CD4-positive, alpha-beta T cell treated with Interleukin-6 at 100 ng/mL for 8 hours (primary cell): ENCODE results near the gene TBX2.
"Not testable (repeated sequence)": the region's sequence is repeated elsewhere in the genome, so short reads cannot be mapped to it uniquely, and the experiment has no call there.

ENCODE experiments used
- DNase-seq: peaks from one replicate; pipeline ENCODE4 v3.0.0-alpha.2; 2020; ENCODE audit warnings: mixed read lengths, low spot score

TBX2 gene

DNA sequence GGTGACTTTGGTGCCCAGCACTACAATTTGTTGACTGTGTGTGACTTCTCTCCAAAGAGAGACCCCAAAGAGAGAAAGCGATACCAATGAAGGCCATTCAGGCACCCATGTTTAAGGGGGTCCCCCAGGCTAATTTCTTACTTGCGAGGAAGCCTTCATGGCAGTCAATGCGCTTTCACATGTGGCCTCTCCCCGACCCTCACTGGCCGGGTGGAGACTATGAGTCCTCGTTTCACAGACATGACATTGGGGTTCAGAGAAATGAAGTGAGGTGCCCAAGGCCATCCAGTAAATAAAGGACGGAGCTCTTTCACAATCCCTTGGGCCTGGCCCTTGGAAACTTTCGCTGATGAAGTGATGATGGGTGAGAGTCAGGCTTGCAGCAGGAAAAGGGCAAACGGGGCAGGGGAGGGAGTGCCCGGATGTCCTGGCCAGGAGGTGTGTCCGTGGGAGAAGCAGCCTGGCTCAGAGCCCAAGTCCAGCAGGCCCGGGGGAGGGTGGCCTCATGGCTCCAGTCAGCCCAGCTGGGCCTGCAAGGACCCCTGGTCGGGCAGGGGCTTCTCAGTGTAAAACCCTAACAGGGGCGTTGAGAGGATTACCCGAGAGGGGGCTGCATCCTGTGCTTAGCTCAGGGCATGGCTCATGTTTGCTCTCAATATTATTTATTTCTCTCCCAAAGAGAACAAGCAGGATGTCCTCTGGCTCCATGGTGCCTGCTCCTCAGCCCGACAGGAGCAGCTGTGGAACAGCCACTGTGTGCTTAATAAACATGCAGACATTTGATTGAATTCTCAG, 14.7 kb downstream of the TBX2 start:
- DNase-seq = no peak

DNA sequence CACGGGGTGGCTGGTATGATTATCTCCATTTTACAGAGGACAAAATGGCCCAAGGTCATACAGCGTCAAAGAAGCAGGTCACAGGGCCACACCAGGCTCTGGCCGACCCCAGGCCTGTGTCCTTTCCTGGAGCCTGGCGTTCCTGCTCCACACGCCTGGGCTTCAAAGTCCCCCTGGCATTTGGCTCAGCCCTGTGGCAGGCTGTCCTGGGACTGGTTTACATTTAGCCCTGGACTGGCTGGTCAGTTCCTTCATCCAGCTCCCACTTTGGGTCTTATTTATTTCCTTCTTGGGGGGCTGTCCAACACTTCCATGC, 15.3 kb downstream of the TBX2 start:
- DNase-seq = no peak

DNA sequence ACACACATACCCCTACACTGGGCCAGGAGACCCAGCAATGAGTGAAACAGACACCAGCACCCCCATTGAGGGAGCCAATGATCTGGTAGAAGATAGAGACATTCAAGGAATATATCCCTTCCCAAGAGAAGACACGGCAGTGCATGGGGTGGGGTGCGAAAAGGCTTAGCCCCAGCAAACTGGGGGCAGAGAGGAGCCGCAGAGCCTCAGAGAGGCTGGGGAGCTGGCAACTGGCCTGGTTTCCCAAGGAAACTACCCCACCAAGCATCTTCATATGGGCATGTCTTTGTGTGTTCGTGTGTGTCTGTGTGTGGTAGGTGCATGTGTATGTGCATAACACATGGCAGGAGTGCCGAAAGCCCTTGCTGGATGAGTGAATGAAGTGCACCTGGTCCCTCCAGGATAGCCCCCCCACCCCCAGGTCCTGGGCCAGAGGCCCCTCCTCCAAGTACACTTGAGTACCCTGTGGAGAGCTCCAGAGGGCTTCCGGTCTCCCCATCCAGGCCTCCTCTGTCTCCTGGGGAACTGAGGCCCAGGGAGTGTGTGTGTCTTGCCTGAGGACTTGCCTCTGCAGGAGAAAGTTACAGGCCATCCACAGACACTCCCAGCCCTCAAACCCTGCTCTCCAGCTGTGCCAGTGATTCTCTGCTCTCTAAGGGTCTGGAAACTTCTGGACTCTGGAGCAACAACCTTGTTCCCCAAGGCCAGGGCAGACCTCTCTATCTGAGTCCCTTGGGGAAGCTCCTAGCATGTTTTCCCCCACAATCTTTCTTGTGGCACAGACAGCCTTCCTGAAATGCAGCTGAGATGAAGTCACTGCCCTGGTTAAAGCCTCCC, 15.9 kb downstream of the TBX2 start:
- no peak for DNase-seq

DNA sequence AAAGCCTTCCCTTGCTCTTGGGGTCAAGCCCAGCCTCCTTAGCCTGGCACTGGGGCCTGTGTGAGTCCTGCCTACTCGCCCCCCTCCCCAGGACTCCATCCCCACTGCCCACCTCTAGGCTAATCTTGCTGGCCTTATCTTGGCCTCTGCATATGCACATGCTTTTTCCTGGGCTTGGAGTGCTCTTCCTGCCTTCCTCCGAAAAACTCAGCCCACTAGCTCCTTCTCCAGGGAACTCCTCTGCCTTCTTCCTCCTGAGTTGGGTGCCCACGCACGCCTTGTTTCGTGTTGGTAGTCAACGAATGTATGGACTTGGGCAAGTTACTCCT, 16.5 kb downstream of the TBX2 start:
- DNase-seq = no peak

DNA sequence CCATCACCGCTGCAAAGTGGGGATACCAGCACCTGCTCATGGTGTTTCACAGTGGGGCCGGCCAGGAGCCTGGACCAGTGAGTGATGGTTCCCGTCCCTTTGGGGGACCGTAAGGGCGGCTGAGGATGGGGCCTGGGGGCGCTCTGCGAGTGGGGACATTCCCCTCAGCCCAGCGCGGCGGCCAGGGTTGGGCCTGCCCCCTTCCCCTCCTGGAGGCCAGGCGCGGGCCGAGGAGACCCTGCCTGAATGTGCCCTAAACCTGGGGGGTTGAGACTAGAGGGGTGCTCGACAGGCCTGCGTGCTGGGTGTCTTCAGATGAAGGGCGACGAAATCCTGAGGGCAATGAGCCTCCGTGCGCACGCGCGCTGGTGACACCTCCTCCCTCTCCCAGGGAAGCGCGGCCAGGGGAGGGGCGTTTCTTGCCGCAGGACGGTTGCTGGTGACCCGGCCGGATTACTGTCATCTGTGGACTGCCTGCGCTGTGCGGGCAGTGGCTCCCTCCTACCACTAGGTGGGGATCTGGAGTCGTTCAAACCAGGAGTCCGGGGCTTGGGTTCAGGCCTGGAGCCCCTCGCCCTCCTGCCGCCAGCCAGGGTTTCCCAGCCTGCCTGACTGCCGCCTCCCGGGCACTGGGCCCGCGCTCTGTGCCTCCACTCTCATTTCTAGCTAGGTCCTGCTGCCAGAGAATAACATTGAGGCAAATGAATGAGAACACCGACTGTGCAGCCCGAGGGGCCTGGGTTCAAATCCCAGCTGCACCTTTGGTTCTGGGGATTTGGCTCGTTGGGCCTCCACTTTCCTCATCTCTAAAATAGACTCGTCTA, 17.1 kb downstream of the TBX2 start:
- DNase-seq = peak; percentile 37

DNA sequence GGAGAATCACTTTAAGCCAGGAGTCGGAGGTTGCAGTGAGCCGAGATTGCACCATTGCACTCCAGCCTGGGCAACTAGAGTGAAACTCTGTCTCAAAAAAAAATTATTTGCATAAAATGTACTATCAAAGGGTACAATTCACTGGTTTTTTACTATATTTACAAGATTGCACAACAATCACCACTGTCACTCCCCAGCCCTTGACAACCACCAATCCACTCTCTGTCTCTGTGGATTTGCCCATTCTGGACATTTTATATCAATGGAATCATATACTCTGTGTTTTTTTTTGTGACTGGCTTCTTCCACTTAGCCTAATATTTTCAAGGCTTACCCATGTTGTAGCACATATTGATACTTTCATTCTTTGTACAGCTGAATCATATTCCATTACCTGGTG, 18.8 kb downstream of the TBX2 start:
- DNase-seq = no peak

DNA sequence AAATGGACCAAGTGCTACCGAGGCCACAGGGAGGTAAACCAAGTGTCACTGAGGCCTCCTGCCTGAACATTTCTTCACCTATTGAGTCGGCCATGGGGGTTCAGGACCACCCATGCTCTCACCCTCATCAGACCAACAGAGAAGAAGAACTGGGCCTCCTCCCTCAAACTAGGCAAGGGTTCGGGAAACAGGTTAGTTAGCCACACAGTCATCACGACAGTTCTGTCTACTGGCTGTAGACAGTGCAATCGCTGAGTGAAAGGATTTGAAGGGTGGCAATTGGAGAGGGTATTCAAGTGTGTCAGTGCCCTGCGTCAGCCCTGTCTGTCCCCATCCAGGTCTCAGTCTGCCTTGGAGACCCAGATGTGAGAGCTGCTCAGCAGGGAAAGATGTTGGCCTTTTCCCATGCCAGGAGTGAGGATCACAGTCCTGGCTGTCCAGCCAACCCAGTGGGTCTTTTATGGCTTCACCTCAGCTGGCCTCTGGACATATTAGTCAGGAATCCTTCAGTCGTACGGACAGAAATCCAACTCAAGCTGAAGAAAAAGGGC, 19.9 kb downstream of the TBX2 start:
- DNase-seq = no peak

DNA sequence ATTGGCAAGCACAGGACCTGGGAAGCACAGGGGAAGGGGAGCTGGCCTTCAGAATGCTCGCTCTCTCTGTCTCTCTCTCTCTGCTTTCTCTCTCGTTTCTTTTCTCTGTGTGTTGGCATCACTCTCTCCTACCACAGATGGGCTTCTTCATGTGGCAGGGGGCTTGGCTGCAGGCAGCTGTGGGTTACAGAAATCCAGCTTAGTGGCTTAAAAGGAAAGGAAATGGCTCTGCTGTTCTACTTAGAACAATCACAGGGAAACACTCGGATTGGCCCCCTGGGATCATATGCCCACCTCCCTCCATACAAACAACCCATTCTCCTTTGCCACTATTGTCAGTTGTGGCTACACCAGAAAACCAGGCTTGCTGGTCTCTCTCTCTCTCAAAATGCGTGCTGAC, 20.4 kb downstream of the TBX2 start:
- DNase-seq = no peak

DNA sequence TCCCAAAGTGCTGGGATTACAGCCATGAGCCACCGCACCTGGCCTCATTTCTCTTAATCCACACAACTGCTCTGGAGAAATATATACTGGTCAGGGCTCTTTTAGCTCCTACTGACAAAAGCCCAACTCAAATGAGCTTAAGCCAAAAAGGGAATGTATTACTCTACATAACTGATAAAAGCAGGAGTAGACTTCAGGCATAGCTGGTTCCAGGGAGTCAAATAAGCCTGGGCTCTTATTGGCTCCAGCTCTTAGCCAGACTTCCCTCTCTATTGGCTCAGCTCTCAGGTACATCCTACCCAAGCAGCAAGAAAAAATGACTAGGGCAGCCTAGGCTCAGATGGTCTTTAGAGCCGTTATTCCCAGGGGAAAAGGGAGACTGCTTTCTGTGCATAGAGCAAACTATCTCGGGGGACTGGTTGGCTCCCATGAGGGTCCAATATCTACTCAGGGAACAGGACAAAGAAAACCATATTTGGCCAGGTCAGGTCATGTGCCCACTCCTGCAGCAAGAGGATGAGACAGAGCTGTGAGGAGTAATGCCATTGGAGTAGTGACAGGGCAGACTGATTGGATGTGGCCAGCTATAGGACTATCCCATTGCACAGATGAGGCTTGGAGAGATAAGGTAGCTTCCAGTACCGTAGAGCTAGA, 21.2 kb downstream of the TBX2 start:
- no peak for DNase-seq

DNA sequence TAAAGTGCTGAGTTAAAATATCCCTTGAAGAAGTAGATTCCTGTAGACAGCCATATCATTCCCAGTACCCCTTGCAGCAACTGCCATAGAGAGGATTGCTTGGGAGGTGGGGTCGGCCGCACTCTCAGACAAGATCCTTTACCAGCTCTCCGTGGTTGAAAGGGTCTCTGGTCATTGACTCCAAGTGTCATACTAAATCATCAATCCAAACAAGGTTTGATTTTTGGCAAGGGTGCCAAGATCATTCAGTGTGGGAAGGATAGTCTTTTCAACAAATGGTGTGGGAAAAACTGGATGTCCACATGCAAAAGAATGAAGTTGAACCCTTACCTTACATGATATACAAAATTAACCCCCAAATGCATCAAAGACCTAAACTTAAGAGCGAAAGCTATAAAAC, 21.8 kb downstream of the TBX2 start:
- DNase-seq = no peak

DNA sequence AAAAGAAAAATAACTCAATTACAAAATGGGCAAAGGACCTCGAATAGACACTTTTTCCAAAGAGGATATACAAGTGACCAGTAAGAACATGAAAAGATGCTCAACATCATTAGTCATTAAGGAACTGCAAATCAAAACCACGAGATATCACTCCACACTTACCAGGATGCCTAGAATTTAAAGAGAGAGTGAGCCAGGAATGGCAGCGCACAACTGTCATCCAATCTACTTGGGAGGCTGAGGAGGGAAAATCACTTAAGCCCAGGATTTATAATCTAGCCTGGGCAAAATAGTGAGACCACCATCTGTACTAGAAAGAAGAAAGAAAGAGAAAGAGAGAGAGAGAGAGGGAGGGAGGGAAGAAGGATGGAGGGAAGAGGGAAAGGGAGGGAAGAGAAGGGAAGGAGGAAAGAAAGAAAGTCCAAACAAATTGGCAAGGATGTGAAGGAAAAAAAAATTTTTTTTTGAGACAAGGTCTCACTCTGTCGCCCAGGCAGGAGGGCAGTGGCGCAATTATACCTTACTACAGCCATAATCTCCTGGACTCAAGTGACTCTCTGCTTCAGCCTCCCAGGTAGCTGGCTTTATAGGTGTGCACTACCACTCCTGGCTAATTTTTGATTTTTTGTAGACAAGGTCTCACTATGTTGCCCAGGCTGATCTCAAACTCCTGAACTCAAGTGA, 22.6 kb downstream of the TBX2 start:
- no peak for DNase-seq

DNA sequence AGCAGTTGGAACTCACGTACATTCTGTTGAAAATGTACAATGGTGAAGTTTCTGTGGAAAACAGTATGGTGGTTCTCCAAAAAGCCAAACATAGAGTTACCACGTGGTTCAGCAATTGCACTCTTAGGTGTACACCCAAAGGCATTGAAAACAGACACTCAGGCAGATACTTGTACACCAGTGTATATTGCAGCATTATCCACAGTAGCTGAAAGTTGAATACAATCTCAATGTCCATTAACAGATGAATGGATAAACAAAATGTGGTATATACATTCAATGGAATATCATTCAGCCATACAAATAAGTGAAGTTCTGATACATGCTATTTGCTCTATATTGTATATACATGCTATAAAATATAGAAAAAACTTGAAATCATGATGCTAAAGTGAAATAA, 23.2 kb downstream of the TBX2 start:
- no peak for DNase-seq

DNA sequence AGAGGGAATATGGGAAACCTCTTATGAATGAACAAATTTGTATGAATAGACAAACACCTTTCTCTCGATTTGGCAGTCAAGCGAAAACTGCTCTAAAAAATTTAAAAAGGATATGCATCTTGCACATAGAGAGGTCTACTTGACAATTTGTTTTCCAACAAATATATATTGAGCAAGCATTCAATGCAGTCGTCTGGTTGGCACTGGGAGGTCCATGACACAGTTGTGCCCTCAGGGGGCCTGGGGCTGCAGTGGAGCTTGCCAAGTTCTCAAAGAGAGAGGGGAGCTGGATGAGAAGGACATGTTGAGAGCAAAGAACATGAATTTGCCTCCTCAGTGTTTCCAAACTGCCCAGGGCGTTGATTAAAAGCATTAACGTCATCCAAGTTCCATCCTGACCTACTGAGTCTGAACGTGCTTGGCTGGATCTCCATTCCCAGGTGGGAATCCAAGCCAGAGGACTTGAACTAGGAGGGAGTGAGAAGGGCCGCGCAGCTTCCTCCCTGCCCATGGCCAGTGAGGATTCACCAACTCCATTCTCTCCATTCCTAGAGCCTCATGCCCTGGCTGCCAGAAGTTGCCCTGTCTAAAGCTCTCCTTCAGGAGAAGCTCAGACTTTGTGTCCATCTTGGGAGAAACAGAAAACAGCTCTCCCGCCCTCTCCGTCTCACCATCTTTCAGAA, 24.5 kb downstream of the TBX2 start:
- DNase-seq = no peak

DNA sequence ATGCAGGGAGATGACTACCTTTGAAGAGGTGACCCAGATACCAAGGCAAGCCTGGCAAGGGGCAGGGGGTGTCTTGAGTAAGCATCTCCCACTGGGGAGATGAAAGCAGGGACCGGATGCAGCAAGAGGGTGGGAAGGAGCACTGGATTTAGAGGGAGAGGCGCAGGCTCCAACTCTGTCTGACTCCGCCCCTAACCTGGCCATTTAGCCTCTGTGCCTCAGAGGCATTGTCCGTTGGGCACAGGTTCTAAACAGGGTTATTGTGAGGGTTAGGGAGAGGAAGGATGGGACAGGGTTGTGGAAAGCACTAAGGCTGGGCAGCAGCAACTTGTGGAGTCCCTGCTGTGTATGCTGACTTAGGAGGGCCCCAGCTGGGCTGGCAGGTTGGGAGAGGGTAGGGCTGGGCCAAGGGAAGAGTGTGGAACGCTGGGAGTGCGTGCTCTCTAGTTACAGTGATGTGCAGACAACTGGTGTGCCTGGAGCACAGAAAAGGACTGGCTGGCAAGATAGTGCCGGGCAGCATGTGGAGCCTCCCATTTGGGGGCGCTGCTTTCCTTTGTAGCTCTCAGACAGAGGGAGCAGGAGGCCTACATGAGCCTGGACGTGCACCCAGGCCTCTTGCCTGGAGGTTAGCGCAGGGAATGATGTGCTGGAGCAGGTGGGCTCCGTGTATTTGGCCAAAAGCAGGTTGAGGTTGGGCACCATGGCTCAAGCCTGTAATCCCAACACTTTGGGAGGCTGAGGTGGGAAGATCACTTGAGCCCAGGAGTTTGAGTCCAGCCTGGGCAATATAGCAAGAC, 26.2 kb downstream of the TBX2 start:
- DNase-seq = no peak

DNA sequence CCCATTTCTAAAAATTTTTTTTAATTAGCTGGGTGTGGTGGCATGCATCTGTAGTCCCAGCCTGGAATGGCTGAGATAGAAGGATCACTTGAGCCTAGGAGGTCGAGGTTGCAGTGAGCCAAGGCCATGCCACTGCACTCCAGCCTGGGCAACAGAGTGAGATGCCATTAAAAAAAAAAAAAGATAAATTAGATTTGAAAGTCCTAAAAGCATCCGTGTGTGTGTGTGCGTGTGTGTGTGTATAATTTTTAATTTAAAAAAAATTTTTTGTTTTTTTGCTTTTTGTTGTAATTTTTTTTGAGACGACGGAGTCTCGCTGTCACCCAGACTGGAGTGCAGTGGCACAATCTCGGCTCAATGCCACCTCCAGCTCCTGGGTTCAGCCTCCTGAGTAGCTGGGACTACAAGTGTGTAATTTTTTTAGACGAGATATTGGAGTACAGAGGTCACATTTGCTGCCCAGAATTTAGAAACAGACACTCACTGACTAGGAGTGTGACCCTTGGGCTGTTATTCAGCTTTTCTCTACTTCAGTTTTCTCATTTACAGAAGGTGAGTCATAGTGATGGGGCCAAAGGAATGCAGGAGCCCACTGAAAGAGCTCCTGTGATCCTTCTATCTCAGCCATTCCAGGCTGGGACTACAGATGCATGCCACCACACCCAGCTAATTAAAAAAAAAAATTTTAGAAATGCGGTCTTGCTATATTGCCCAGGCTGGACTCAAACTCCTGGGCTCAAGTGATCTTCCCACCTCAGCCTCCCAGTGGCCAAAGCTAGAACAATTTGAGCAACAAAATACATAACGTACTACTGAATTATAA, 27.1 kb downstream of the TBX2 start:
- DNase-seq = no peak

DNA sequence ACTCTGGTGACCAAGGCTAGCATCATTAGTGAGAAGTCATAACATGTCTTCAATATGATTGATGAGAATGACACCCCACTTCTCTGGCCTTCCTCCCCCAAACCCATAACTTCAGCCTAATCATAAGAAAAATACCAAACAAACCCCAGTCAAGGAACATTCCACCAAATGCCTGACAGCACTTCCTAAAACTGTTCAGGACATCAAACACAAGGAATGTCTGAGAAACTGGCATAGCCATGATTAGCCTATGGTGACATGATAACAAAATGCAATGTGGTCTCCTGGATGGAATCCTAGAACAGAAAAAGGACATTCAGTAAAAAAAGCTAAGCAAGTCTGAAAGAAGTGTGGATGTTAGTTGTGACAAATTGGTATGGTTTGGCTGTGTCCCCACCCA, 27.9 kb downstream of the TBX2 start:
- no peak for DNase-seq

DNA sequence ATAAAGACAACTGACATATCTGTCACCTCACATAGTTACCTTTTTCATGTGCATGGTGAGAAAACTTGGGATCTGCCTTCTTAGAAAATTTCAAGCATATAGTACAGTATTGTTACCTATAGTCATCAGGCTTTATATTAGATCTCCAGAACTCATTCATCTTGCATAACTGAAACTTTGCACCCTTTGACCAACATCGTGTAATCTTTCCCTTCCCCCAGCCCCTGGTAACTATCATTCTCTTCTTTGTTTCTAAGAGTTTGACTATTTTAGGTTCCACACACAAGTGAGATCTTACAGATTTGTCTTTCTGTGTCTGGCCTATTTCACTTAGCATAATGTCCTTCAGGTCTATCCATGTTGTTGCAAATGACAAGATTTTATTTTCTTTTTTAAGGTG, 29.6 kb downstream of the TBX2 start:
- DNase-seq = no peak

DNA sequence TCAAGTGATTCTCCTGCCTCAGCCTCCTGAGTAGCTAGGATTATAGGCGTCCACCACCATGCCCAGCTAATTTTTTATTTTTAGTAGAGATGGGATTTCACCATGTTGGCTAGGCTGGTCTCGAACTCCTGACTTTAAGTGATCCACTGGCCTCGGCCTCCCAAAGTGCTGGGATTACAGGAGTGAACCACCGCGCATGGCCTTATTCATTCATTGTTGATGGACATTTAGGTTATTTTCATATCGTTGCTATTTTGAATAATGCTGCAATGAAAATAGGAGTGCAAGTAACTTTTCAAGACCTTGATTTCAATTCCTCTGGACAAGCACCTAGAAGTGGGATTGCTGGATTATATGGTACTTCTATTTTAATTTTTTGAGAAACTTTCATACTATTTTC, 30.2 kb downstream of the TBX2 start:
- not testable (repeated sequence) for DNase-seq
